ENCODE results near the gene CCDC24. TPM values are rescaled to one million over a fixed set of nuclear protein-coding genes. Genes with fewer than 3 reads are reported as not detected.

CCDC24 gene
- total and polyA plus RNA-seq, 4 donors: 5.4 to 25.6 (median 15.3) TPM

- Histone ChIP-seq H3K4me1 (ENCODE audit: control insufficient read depth, insufficient read depth, low read length) (peaks cover 75% of the 10 kb centered on the region), H3K36me3 (ENCODE audit: control insufficient read depth, insufficient read depth, low read length) (peaks cover 66% of the 10 kb centered on the region), H3K27ac (ENCODE audit: low read depth, low read length) (peak overlapping the region; percentile 45), H3K4me3 (ENCODE audit: low read depth, low read length) (no peak overlapping the region), H3K9me3 (ENCODE audit: control insufficient read depth, insufficient read depth, low read length) (no peaks in the 10 kb centered on the region), H3K27me3 (ENCODE audit: control insufficient read depth, insufficient read depth, low read length) (no peaks in the 10 kb centered on the region)
- peak in 2 of 6 donors; percentile 68 to 79 for DNase-seq (ENCODE audit: low read depth in 4 of 6, low spot score in 6 of 6)
- 39% methylated on average over 13 of the region's 13 CpGs for WGBS (ENCODE audit: insufficient coverage)
Measured at GRCh38 chr1:44019466-44019948, 28.1 kb downstream of the CCDC24 start.

GRCh38 chr1:44020464-44020863 lies 29.1 kb downstream of the CCDC24 start:
- peaks cover 69% of the 10 kb centered on the region for H3K4me1 ChIP-seq (ENCODE audit: control insufficient read depth, insufficient read depth, low read length)
- H3K9me3 ChIP-seq (ENCODE audit: control insufficient read depth, insufficient read depth, low read length): no peaks in the 10 kb centered on the region
- peaks cover 72% of the 10 kb centered on the region for H3K36me3 ChIP-seq (ENCODE audit: control insufficient read depth, insufficient read depth, low read length)
- no peak for DNase-seq (ENCODE audit: low read depth in 4 of 6, low spot score in 6 of 6)
- H3K27ac ChIP-seq (ENCODE audit: low read depth, low read length): peak overlapping the region; percentile 45
- no peak overlapping the region for H3K4me3 ChIP-seq (ENCODE audit: low read depth, low read length)
- WGBS (ENCODE audit: insufficient coverage): 70% methylated on average over 6 of the region's 6 CpGs
- no peaks in the 10 kb centered on the region for H3K27me3 ChIP-seq (ENCODE audit: control insufficient read depth, insufficient read depth, low read length)

- Histone ChIP-seq H3K4me1 (ENCODE audit: control insufficient read depth, insufficient read depth, low read length) (peaks cover 62% of the 10 kb centered on the region), H3K4me3 (ENCODE audit: low read depth, low read length) (no peak overlapping the region), H3K27ac (ENCODE audit: low read depth, low read length) (no peak overlapping the region), H3K9me3 (ENCODE audit: control insufficient read depth, insufficient read depth, low read length) (no peaks in the 10 kb centered on the region), H3K27me3 (ENCODE audit: control insufficient read depth, insufficient read depth, low read length) (no peaks in the 10 kb centered on the region), H3K36me3 (ENCODE audit: control insufficient read depth, insufficient read depth, low read length) (peaks cover 71% of the 10 kb centered on the region)
- DNase-seq (ENCODE audit: low read depth in 4 of 6, low spot score in 6 of 6): no peak
- 75% methylated on average over 8 of the region's 8 CpGs for WGBS (ENCODE audit: insufficient coverage)
Measured at GRCh38 chr1:44021156-44021555, 29.8 kb downstream of the CCDC24 start.

GRCh38 chr1:44021581-44022321 lies 30.4 kb downstream of the CCDC24 start:
- 85% methylated on average over 10 of the region's 10 CpGs for WGBS (ENCODE audit: insufficient coverage)
- peaks cover 71% of the 10 kb centered on the region for H3K36me3 ChIP-seq (ENCODE audit: control insufficient read depth, insufficient read depth, low read length)
- no peaks in the 10 kb centered on the region for H3K27me3 ChIP-seq (ENCODE audit: control insufficient read depth, insufficient read depth, low read length)
- H3K27ac ChIP-seq (ENCODE audit: low read depth, low read length): no peak overlapping the region
- H3K9me3 ChIP-seq (ENCODE audit: control insufficient read depth, insufficient read depth, low read length): no peaks in the 10 kb centered on the region
- no peak overlapping the region for H3K4me3 ChIP-seq (ENCODE audit: low read depth, low read length)
- peaks cover 56% of the 10 kb centered on the region for H3K4me1 ChIP-seq (ENCODE audit: control insufficient read depth, insufficient read depth, low read length)
- DNase-seq (ENCODE audit: low read depth in 4 of 6, low spot score in 6 of 6): no peak

- no peak overlapping the region for H3K4me3 ChIP-seq (ENCODE audit: low read depth, low read length)
- no peaks in the 10 kb centered on the region for H3K9me3 ChIP-seq (ENCODE audit: control insufficient read depth, insufficient read depth, low read length)
- no peak overlapping the region for H3K27ac ChIP-seq (ENCODE audit: low read depth, low read length)
- no peaks in the 10 kb centered on the region for H3K27me3 ChIP-seq (ENCODE audit: control insufficient read depth, insufficient read depth, low read length)
- peaks cover 44% of the 10 kb centered on the region for H3K4me1 ChIP-seq (ENCODE audit: control insufficient read depth, insufficient read depth, low read length)
- no peak for DNase-seq (ENCODE audit: low read depth in 4 of 6, low spot score in 6 of 6)
- WGBS (ENCODE audit: insufficient coverage): 83% methylated on average over 13 of the region's 14 CpGs
- peaks cover 59% of the 10 kb centered on the region for H3K36me3 ChIP-seq (ENCODE audit: control insufficient read depth, insufficient read depth, low read length)
Measured at GRCh38 chr1:44024031-44024902, 32.9 kb downstream of the CCDC24 start.

- DNase-seq (ENCODE audit: low read depth in 4 of 6, low spot score in 6 of 6): no peak
- peaks cover 52% of the 10 kb centered on the region for H3K36me3 ChIP-seq (ENCODE audit: control insufficient read depth, insufficient read depth, low read length)
- WGBS (ENCODE audit: insufficient coverage): 94% methylated on average over 12 of the region's 13 CpGs
- no peaks in the 10 kb centered on the region for H3K27me3 ChIP-seq (ENCODE audit: control insufficient read depth, insufficient read depth, low read length)
- no peaks in the 10 kb centered on the region for H3K9me3 ChIP-seq (ENCODE audit: control insufficient read depth, insufficient read depth, low read length)
- peaks cover 42% of the 10 kb centered on the region for H3K4me1 ChIP-seq (ENCODE audit: control insufficient read depth, insufficient read depth, low read length)
- no peak overlapping the region for H3K4me3 ChIP-seq (ENCODE audit: low read depth, low read length)
- H3K27ac ChIP-seq (ENCODE audit: low read depth, low read length): no peak overlapping the region
Measured at GRCh38 chr1:44024903-44025525, 33.6 kb downstream of the CCDC24 start.

GRCh38 chr1:44025816-44026215 lies 34.4 kb downstream of the CCDC24 start:
- Histone ChIP-seq H3K4me1 (ENCODE audit: control insufficient read depth, insufficient read depth, low read length) (peaks cover 34% of the 10 kb centered on the region), H3K27me3 (ENCODE audit: control insufficient read depth, insufficient read depth, low read length) (no peaks in the 10 kb centered on the region), H3K36me3 (ENCODE audit: control insufficient read depth, insufficient read depth, low read length) (peaks cover 46% of the 10 kb centered on the region), H3K4me3 (ENCODE audit: low read depth, low read length) (no peak overlapping the region), H3K27ac (ENCODE audit: low read depth, low read length) (no peak overlapping the region), H3K9me3 (ENCODE audit: control insufficient read depth, insufficient read depth, low read length) (no peaks in the 10 kb centered on the region)
- DNase-seq (ENCODE audit: low read depth in 4 of 6, low spot score in 6 of 6): no peak
- 40% methylated on average over 1 of the region's 3 CpGs for WGBS (ENCODE audit: insufficient coverage)

- Histone ChIP-seq H3K4me3 (ENCODE audit: low read depth, low read length) (no peak overlapping the region), H3K4me1 (ENCODE audit: control insufficient read depth, insufficient read depth, low read length) (peaks cover 32% of the 10 kb centered on the region), H3K9me3 (ENCODE audit: control insufficient read depth, insufficient read depth, low read length) (no peaks in the 10 kb centered on the region), H3K27ac (ENCODE audit: low read depth, low read length) (no peak overlapping the region), H3K36me3 (ENCODE audit: control insufficient read depth, insufficient read depth, low read length) (peaks cover 31% of the 10 kb centered on the region), H3K27me3 (ENCODE audit: control insufficient read depth, insufficient read depth, low read length) (no peaks in the 10 kb centered on the region)
- 98% methylated on average over 3 of the region's 3 CpGs for WGBS (ENCODE audit: insufficient coverage)
- no peak for DNase-seq (ENCODE audit: low read depth in 4 of 6, low spot score in 6 of 6)
Measured at GRCh38 chr1:44027320-44027719, 35.9 kb downstream of the CCDC24 start.

GRCh38 chr1:44029260-44029910 lies 38.0 kb downstream of the CCDC24 start:
- WGBS (ENCODE audit: insufficient coverage): 28% methylated on average over 17 of the region's 17 CpGs
- Histone ChIP-seq H3K9me3 (ENCODE audit: control insufficient read depth, insufficient read depth, low read length) (no peaks in the 10 kb centered on the region), H3K4me3 (ENCODE audit: low read depth, low read length) (peak overlapping the region; percentile 76), H3K36me3 (ENCODE audit: control insufficient read depth, insufficient read depth, low read length) (peaks cover 12% of the 10 kb centered on the region), H3K27ac (ENCODE audit: low read depth, low read length) (peak overlapping the region; percentile 88), H3K27me3 (ENCODE audit: control insufficient read depth, insufficient read depth, low read length) (no peaks in the 10 kb centered on the region), H3K4me1 (ENCODE audit: control insufficient read depth, insufficient read depth, low read length) (peaks cover 39% of the 10 kb centered on the region)
- peak in 1 of 6 donors; percentile 56 for DNase-seq (ENCODE audit: low read depth in 4 of 6, low spot score in 6 of 6)

Data from spinal cord (tissue), 10 donors.